Stimulated activated effector memory CD8-positive, alpha-beta T cell treated with anti-CD3 and anti-CD28 coated beads, Interleukin-12 subunit alpha, Interleukin-12 subunit beta, amount 100 ng/mL, for 72 hours (primary cell): ENCODE results near the gene SFMBT2.
A peak's percentile ranks its signal among the peaks of the same experiment; 100 is the strongest.

Experiments used
- ATAC-seq: fragments of 150-1000 bp; cut with Tn5 transposase; 2 replicates; pipeline ENCODE4 v1.10.0; 2021
- DNase-seq, 2 donors: peaks; one replicate each; pipeline ENCODE4 v3.0.0; 2021 to 2022; ENCODE audit warnings: low spot score in 2 of 2
- H3K27ac Mint-ChIP-seq: one replicate; pipeline ENCODE4 v1.8.0; 2022; ENCODE audit warnings: mild to moderate bottlenecking, mixed read lengths
- H3K36me3 Mint-ChIP-seq: one replicate; pipeline ENCODE4 v1.8.0; 2022; ENCODE audit warnings: mild to moderate bottlenecking, mixed read lengths
- H3K4me1 Mint-ChIP-seq: one replicate; pipeline ENCODE4 v1.8.0; 2022; ENCODE audit warnings: mixed read lengths
- H3K4me3 Mint-ChIP-seq: one replicate; pipeline ENCODE4 v1.8.0; 2022; ENCODE audit warnings: mild to moderate bottlenecking, mixed read lengths
- H3K9me3 Mint-ChIP-seq: one replicate; pipeline ENCODE4 v1.8.0; 2022; ENCODE audit warnings: mixed read lengths

SFMBT2 gene

GRCh38 chr10:7130191-7130911 is 280.5 kb downstream of the SFMBT2 start:
- ATAC-seq, result no peak
- Mint-ChIP-seq H3K27ac (no peak overlapping the region), H3K4me3 (no peak overlapping the region), H3K36me3 (no peaks in the 10 kb centered on the region), H3K9me3 (no peaks in the 10 kb centered on the region), H3K4me1 (peaks cover 19% of the 10 kb centered on the region)
- no peak for DNase-seq

DNA sequence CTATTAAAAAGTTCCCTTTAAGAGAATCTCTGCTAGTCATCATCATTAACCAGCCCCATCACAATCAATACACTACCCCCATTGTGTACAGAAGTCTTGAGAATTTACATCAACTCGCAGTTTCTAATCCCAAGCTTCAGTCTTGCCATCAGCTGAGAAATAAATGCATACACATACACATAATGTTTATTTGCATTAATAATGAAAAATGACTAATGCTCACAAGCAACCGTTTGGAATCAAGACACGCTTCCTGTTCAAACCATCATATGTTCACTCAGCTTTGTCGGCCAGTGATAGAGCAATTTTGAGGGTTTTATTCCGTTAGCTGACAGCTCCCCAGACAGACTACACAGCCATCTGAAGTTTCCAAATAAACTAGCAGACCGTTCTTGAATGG is 287.1 kb downstream of the SFMBT2 start:
- Mint-ChIP-seq H3K27ac (no peak overlapping the region), H3K4me1 (peaks cover 6% of the 10 kb centered on the region), H3K4me3 (no peak overlapping the region), H3K9me3 (no peaks in the 10 kb centered on the region), H3K36me3 (no peaks in the 10 kb centered on the region)
- no peak for DNase-seq
- no peak for ATAC-seq

GRCh38 chr10:7122561-7122960 is 288.3 kb downstream of the SFMBT2 start:
- Mint-ChIP-seq H3K9me3 (no peaks in the 10 kb centered on the region), H3K4me1 (peaks cover 14% of the 10 kb centered on the region), H3K27ac (no peak overlapping the region), H3K36me3 (no peaks in the 10 kb centered on the region), H3K4me3 (no peak overlapping the region)
- ATAC-seq (no peak), DNase-seq (no peak)

GRCh38 chr10:7121154-7121797 is 289.6 kb downstream of the SFMBT2 start:
- H3K9me3 Mint-ChIP-seq, result no peaks in the 10 kb centered on the region
- no peak overlapping the region for H3K4me3 Mint-ChIP-seq
- peak; percentile 71 for ATAC-seq
- peak overlapping the region; percentile 23 for H3K27ac Mint-ChIP-seq
- DNase-seq, result peak; percentile 52 to 79
- peaks cover 14% of the 10 kb centered on the region for H3K4me1 Mint-ChIP-seq
- H3K36me3 Mint-ChIP-seq, result no peaks in the 10 kb centered on the region

- H3K9me3 Mint-ChIP-seq, result no peaks in the 10 kb centered on the region
- H3K36me3 Mint-ChIP-seq, result no peaks in the 10 kb centered on the region
- no peak overlapping the region for H3K4me3 Mint-ChIP-seq
- peaks cover 14% of the 10 kb centered on the region for H3K4me1 Mint-ChIP-seq
- DNase-seq, result no peak
- H3K27ac Mint-ChIP-seq, result no peak overlapping the region
- no peak for ATAC-seq
Measured at GRCh38 chr10:7119325-7120015, 291.4 kb downstream of the SFMBT2 start.

- Mint-ChIP-seq H3K36me3 (no peaks in the 10 kb centered on the region), H3K4me1 (peaks cover 14% of the 10 kb centered on the region), H3K4me3 (no peak overlapping the region), H3K9me3 (no peaks in the 10 kb centered on the region), H3K27ac (peak overlapping the region; percentile 54)
- peak; percentile 60 for ATAC-seq
- DNase-seq, result no peak
Measured at GRCh38 chr10:7117806-7118674, 292.8 kb downstream of the SFMBT2 start.

GRCh38 chr10:7117177-7117799 is 293.5 kb downstream of the SFMBT2 start:
- H3K4me1 Mint-ChIP-seq, result peaks cover 14% of the 10 kb centered on the region
- DNase-seq (no peak), ATAC-seq (no peak)
- no peaks in the 10 kb centered on the region for H3K36me3 Mint-ChIP-seq
- H3K27ac Mint-ChIP-seq, result peak overlapping the region; percentile 54
- H3K9me3 Mint-ChIP-seq, result no peaks in the 10 kb centered on the region
- H3K4me3 Mint-ChIP-seq, result no peak overlapping the region

GRCh38 chr10:7111561-7111960 is 299.3 kb downstream of the SFMBT2 start:
- peaks cover 11% of the 10 kb centered on the region for H3K4me1 Mint-ChIP-seq
- ATAC-seq (no peak), DNase-seq (no peak)
- no peak overlapping the region for H3K4me3 Mint-ChIP-seq
- no peak overlapping the region for H3K27ac Mint-ChIP-seq
- no peaks in the 10 kb centered on the region for H3K36me3 Mint-ChIP-seq
- peaks cover 2% of the 10 kb centered on the region for H3K9me3 Mint-ChIP-seq

GRCh38 chr10:7111089-7111488 is 299.7 kb downstream of the SFMBT2 start:
- DNase-seq, result no peak
- Mint-ChIP-seq H3K27ac (no peak overlapping the region), H3K9me3 (peaks cover 2% of the 10 kb centered on the region), H3K4me3 (no peak overlapping the region), H3K36me3 (no peaks in the 10 kb centered on the region), H3K4me1 (peaks cover 14% of the 10 kb centered on the region)
- ATAC-seq, result no peak
